A673 (cell line): ENCODE data around the gene FIBP. TPM values are rescaled to one million over a fixed set of nuclear protein-coding genes. Genes with fewer than 3 reads are reported as not detected.

Experiments
- BruUV-seq: library from RNA; stranded (reverse); fragments of 400-500 nt; replicated peaks from 2 replicates; lab custom pipeline; 2021; lab: Mats Ljungman, UMichigan
- CTCF ChIA-PET: fragments of 300-600 bp; sonication (Branson Sonifier 250); formaldehyde crosslinking; loops from one replicate; lab custom pipeline; 2022; ENCODE audit warnings: antibody characterized with exemption; lab: Charles Lee
- POLR2A ChIA-PET: fragments of 300-600 bp; sonication (Branson Sonifier 250); formaldehyde crosslinking; loops from one replicate; lab custom pipeline; 2022; ENCODE audit warnings: antibody characterized with exemption; ENCODE audit not compliant: low non-redundant PET; lab: Charles Lee
- DNase-seq: peaks from one replicate; pipeline ENCODE4 v3.0.0-alpha.2; 2015; ENCODE audit warnings: low spot score
- H3K27ac ChIP-seq: fragments of 200-600 bp; sonication (generic); 2 replicates; pipeline ENCODE4 v1.5.1; 2016; ENCODE audit warnings: mixed run types, low read depth, mild to moderate bottlenecking, mixed read lengths, antibody characterized with exemption, low read length; ENCODE audit not compliant: poor library complexity, severe bottlenecking
- H3K27me3 ChIP-seq: fragments of 200-600 bp; sonication (generic); replicated peaks from 2 replicates; pipeline ENCODE4 v1.6.1; 2017; ENCODE audit warnings: mixed run types, low read depth, mild to moderate bottlenecking, mixed read lengths, antibody characterized with exemption, low read length; ENCODE audit not compliant: insufficient read depth, poor library complexity
- H3K36me3 ChIP-seq: fragments of 200-600 bp; sonication (generic); 2 replicates; pipeline ENCODE4 v1.6.1; 2016; ENCODE audit warnings: mixed run types, mild to moderate bottlenecking, mixed read lengths, antibody characterized with exemption, low read length; ENCODE audit not compliant: insufficient read depth, poor library complexity, severe bottlenecking
- H3K4me1 ChIP-seq: fragments of 200-600 bp; sonication (generic); 2 replicates; pipeline ENCODE4 v1.6.1; 2017; ENCODE audit warnings: mixed run types, mild to moderate bottlenecking, mixed read lengths, antibody characterized with exemption, low read length; ENCODE audit not compliant: insufficient read depth, poor library complexity, severe bottlenecking
- H3K4me3 ChIP-seq: fragments of 200-600 bp; sonication (generic); 2 replicates; pipeline ENCODE4 v1.5.1; 2016; ENCODE audit warnings: low read depth, mixed run types, mild to moderate bottlenecking, mixed read lengths, low read length; ENCODE audit not compliant: poor library complexity, severe bottlenecking
- H3K9me3 ChIP-seq: fragments of 200-600 bp; sonication (generic); 2 replicates; pipeline ENCODE4 v1.6.1; 2016; ENCODE audit warnings: mixed run types, low read depth, mild to moderate bottlenecking, mixed read lengths, antibody characterized with exemption, low read length; ENCODE audit not compliant: poor library complexity, severe bottlenecking
- CTCF ChIP-seq: fragments of 300-800, 200-600 bp; sonication (generic); conservative IDR thresholded peaks from 2 replicates; pipeline ENCODE4 v1.5.1; 2017; ENCODE audit warnings: low read depth, mild to moderate bottlenecking, antibody characterized with exemption, low read length, moderate library complexity, mixed read lengths
- EZH2 ChIP-seq: fragments of 200-600 bp; sonication (generic); IDR thresholded peaks from 2 replicates; pipeline ENCODE4 v1.6.1; 2017; ENCODE audit warnings: borderline replicate concordance, low read depth, mild to moderate bottlenecking, mixed read lengths, antibody characterized with exemption, low read length; ENCODE audit not compliant: poor library complexity, severe bottlenecking
- intact Hi-C: fragments of 100-400 bp; cut with micrococcal nuclease; formaldehyde crosslinking; loops from one replicate; pipeline ENCODE4 v1.10.0; 2022; ENCODE audit not compliant: unreplicated experiment
- total RNA-seq: library from RNA; stranded (reverse); gene quantifications from 2 replicates; pipeline ENCODE4 v1.2.3, GENCODE V29; 2021

The FIBP gene
- total RNA-seq, 1 experiment from 2014 or later, result 98.5 TPM

- POLR2A ChIA-PET, result no interaction called here
- intact Hi-C loops, result no loop called here
- peak overlapping the region; percentile 53 for H3K27ac ChIP-seq
These were observed 23.7 kb upstream of the FIBP start for GRCh38 chr11:65911682-65912568.

GRCh38 chr11:65907878-65908277 lies 19.6 kb upstream of the FIBP start:
- intact Hi-C loops, result no loop called here
- ChIA-PET CTCF (no interaction called here), POLR2A (no interaction called here)
- H3K36me3 ChIP-seq, result no peaks in the 10 kb centered on the region
- no peak for TF ChIP-seq EZH2
- no peak for TF ChIP-seq CTCF
- H3K9me3 ChIP-seq, result no peaks in the 10 kb centered on the region
- no peak for DNase-seq
- H3K27me3 ChIP-seq, result no peaks in the 10 kb centered on the region
- H3K4me1 ChIP-seq, result peaks cover 13% of the 10 kb centered on the region
- BruUV-seq, result no TSS peak
- H3K27ac ChIP-seq, result no peak overlapping the region
- H3K4me3 ChIP-seq, result no peak overlapping the region

More at GRCh38 chr11:65911682-65912568, 23.7 kb upstream of the FIBP start:
- TF ChIP-seq CTCF (peak; percentile 63), EZH2 (no peak)
- no peaks in the 10 kb centered on the region for H3K36me3 ChIP-seq
- CTCF ChIA-PET, result interaction anchor here (0.6 to 2.9 kb wide), 4 partner anchors 24 to 374 kb away, joined by 3 to 31 read pairs (median 8); partner anchors contain the start of gene FIBP
- H3K4me1 ChIP-seq, result peaks cover 34% of the 10 kb centered on the region
- DNase-seq, result peak; percentile 90
- H3K9me3 ChIP-seq, result no peaks in the 10 kb centered on the region
- H3K27me3 ChIP-seq, result no peaks in the 10 kb centered on the region
- BruUV-seq, result no TSS peak
- H3K4me3 ChIP-seq, result no peak overlapping the region

GRCh38 chr11:65906602-65907001 lies 18.3 kb upstream of the FIBP start:
- no peak for TF ChIP-seq CTCF
- no peak for DNase-seq
- CTCF ChIA-PET, result no interaction called here
- H3K27ac ChIP-seq, result no peak overlapping the region
- no peak overlapping the region for H3K4me3 ChIP-seq
- BruUV-seq, result no TSS peak
- H3K9me3 ChIP-seq, result no peaks in the 10 kb centered on the region
- H3K36me3 ChIP-seq, result no peaks in the 10 kb centered on the region
- POLR2A ChIA-PET, result no interaction called here
- H3K27me3 ChIP-seq, result no peaks in the 10 kb centered on the region
- intact Hi-C loops, result no loop called here
- H3K4me1 ChIP-seq, result peaks cover 6% of the 10 kb centered on the region
